NK-92 treated with Interleukin-12 subunit alpha and Interleukin-12 subunit beta, amount 100 ng/mL, for 24 hours (cell line): ENCODE data around the gene RAD51B.

Source experiments
- DNase-seq: peaks from one replicate; lab custom pipeline; 2025; lab: John Stamatoyannopoulos, UW

RAD51B gene

DNA sequence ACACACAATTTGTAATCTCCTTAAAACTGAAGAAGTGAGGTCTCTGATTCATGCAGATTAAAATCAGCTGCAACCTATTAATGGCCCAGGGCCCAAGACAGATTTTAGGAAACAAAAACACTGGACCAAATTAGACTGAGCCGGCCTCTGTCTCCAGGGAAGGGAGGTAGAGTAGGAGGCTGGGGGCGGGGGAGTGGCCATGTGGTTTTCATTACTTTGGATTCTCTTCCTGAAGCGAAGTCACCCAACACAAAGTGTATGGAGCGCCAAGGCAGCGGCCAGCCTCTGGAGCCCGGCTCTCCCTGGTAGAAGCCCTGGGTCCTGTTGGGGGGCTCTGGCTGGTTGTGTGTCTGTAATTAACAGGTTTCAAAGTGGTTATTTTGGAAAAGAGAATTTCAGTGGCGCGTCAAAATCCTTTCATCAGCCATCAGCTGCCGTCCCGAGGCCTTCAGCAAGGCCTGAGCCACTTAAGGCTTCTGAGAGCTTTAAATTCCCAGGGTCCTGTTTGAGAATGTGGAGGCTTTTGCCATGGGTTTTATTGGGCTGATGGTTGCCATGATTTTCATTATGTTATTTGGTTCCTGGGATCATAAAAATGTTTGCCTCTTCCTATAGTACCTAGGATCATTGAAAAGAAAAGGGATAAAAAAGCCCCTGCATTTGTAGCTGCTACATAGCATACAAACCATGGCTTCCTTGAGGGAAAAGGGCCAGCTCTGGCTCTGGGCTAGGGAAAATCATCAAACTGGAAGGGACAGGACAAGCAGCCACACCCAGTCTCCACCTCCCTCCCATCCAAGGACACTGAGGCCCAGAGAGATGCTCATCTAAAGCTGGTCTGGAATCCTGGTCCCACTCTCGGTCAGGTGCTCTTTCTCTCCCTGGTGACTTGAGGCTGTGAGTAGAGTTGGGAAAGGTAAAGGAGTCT, 690.9 kb downstream of the RAD51B start:
- DNase-seq, result no peak

DNA sequence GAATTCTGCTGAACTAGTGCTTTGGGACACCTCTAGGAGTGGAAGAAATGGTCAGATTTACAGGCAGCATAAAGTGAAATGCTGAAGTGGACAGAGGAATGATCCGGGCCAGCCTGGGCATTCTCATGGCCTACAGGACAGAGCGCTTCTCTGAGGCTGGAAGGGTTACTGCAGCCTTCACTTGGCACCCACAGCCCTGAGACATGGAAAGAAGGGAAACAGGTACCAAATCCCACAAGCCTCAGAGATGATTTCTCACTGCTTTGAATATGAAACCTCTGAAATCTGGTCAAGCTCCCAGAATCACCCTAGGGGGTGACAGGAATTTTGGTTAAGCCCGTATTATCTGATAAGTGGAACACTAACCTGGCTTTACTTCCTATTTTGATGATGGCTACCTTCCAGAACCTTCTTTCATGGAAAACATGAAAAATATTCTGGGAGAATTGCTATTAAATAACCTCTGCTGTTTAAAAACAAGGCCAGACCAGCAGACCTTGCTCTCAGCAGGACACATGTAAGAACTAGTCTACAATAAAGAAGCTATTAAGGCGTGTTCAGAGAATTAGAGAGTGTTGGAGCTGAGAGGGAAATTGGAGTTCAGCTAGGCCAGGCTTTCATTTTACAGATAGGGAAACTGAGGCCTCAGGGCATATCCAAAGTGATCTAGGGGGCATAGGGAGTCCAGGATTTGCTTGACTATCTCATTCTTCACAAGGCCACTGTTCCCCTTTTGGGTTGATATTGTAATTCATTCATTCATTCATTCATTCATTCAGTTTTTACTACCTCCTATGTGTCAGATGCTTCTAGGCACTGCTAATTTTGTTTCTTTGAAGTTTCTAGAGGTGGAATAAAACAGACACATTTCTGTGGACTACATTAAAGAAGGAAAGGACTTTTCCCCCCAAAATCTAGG, 691.8 kb downstream of the RAD51B start:
- no peak for DNase-seq

DNA sequence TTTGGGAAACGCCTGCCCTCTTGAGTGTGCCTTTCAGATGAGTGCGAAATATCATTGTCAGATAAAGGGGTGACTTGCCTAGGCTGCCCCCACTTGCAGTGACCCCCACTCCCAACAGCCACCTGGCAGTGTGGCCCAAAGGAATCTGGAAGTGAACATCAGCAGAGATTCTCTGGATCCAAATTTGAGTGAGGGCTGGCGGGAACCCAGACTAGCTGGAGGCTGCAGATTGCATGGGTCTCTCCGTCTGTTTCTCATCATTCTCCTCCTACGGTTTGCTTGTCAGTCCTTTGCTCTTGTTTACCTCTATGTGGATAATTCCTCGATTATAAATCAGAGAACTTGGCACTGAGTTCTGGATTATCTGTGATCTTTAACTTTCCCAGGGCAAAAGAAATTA, 692.5 kb downstream of the RAD51B start:
- no peak for DNase-seq

DNA sequence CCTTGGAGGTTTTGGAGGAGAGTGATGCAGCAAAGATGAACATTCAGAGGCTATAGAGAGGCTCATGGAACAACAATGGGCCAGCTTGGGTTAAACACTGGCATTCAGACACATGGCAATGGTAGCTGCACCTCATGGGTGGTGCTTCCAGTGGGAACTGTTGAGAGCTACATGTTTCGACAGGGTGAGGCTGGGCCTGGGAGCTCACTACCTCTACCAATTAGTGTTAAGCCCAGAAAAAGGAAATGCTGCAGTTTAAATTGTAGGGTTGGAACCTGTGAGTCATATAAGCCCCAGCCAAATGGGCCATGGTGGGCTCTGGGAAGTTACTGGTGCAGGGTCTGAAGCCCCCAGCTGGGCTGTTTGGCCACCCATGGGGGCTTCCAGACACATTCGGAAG, 693.6 kb downstream of the RAD51B start:
- no peak for DNase-seq

DNA sequence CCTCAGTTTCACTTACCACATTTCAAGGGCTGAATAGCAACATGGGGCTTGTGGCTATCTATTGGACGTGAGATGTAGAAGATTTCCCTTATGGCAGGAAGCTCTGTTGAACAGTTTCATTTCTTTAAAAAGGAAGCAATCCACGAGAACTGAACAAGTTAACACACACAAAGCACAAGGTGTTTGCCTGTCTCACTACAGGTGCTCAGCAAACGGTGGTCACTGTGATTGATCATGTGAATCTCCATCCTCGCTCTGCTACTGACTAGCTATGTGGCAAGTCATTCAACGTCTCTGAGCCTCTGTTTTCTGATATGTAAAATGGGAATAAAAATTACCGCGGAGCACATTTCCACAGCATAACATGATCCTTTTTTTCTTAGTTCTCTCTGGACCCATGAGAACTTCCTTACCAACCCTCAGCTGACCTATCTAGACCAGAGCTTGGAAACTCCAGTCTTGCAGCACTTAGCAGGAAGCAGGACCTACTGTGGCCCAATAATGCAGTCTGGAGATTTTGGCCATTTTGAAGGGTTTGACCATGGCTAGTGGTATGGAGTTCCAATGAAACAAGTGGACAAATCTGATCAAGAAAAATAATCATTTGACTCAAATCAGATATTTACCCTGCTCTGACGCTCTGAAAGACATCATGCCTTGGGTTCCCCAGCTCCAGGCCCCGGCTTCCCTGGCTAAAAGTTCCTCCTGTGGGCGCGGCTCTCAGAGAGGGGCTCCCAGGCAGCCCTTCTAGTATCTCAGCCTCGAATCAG, 694.4 kb downstream of the RAD51B start:
- DNase-seq, result no peak

DNA sequence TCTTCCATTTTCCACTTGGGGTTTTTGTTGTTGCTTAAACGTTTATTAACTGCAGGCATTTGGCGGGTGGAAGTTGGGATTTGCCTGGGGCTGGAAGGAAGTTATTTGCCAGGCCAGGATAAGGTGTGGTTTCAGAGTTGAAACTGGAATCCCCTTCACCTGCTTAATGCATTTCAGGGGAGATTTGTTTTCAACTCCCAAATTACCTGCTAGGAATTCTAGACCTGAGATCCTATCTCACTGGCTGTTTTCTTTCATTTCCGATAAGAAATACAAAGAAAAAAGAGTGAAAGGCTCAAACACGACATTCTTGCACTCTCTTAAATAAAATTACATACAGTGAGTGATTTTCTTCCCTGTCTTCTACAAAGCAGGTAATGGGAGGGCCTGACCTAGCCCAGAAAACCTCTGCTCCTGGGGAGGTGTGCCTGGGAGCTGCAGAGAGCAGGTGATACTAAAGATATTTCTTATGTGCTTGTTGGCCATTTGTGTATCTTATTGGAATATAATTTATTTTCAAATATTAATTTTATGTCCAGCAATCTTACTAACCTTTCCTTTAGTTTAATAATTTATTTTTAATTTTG, 695.1 kb downstream of the RAD51B start:
- DNase-seq, result no peak

DNA sequence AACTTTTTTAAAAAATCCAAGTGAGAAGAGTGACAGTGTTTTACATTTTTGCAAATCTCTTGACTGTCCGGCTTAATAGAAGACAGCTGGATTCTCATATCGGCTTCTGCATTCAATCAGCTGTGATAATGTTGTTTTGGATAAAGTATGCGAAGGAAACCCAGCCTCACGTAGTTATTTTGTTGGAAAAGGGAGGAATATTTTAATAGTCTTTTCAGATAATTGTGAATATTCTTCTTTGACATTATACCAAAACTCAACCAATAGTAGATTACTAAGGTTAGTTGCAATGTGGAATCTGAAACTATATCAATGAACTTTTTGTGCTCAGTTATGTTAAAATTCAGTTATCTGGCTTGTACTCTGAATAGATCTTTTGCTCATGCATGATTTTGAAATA, 696.8 kb downstream of the RAD51B start:
- DNase-seq, result no peak

DNA sequence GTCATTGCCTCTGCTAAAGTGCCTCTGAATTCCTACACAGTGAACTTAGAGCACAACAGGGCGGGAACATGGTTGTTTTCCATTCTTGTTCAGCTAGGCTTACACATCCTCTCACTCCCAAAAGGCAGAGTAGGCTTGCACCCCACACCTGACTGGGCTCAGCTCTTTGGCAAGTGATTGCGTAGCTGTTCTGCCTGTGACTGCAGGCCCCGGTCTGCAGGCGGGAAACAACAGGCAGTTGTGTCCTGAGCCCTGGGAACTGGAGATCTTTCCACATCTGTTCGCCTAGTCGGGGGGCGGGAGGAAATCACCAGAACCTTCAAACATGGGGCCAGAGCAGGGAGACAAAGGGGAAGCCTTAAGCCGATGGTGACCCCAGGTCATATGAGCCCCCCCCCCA, 698.6 kb downstream of the RAD51B start:
- no peak for DNase-seq

DNA sequence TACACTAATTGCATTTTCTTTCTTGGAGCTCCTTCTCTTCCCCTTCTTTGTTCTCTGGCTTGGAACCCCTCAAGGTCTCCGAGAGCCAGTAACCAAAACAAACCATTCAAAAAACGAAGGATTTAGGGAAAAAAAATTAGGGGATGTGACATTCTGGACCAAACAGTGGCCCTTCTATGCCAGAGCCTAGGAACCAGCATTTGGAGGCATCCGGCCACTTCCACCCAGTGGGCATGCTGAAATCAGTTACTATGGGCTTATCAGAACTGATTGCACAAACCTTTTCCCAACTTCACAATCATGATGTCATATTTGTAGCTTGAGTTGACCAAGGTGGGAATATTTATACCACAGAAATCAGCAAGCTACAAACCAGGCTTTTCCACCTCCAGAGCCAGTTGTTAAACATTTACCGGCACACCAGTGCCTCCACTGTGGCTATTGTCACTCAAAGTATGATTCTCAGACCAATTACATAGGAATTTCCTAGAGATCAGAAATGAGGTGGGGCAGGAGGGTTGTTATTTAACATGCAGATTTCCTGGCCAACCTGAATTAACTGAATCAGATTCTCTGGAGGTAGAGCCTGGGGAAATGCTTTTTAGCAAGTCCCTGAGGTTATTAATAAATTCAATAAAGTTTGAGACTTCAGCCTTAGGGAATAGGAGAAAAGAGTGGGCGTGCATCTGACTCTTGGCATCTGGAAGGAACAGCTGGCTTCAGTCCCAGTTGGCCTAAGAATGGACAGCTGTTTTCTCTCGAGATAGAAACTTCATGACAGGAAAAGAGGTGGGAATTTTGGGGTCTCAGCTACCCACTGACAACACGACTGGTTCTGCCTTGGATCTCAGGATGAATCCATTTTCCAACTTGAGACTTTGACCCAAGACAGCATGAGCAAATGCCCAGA, 699.4 kb downstream of the RAD51B start:
- DNase-seq, result no peak

DNA sequence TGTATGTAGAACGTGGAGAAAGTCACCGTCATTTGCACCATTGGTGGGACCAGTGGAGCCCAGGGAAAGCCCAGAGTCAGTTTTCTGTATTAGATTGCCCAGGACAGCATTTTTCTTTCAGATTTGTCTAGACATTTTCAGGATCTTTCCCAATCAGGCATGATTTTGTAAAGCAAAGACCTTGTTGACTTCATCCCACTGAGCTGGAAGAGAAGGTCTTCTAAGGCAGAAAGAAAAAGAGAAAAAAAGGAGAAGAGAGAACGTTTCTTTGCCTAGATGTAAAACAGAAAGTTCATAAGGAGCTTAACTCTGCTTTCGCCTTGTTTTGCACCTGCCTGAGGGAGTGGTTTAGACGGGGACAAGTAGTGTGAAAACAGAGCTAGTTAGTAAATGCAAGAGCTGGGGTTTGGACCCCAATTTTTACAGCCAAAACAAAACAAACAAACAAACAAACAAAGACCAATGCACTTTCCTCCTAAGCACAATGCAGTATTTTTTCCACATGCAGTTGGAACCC, 700.1 kb downstream of the RAD51B start:
- DNase-seq, result no peak

DNA sequence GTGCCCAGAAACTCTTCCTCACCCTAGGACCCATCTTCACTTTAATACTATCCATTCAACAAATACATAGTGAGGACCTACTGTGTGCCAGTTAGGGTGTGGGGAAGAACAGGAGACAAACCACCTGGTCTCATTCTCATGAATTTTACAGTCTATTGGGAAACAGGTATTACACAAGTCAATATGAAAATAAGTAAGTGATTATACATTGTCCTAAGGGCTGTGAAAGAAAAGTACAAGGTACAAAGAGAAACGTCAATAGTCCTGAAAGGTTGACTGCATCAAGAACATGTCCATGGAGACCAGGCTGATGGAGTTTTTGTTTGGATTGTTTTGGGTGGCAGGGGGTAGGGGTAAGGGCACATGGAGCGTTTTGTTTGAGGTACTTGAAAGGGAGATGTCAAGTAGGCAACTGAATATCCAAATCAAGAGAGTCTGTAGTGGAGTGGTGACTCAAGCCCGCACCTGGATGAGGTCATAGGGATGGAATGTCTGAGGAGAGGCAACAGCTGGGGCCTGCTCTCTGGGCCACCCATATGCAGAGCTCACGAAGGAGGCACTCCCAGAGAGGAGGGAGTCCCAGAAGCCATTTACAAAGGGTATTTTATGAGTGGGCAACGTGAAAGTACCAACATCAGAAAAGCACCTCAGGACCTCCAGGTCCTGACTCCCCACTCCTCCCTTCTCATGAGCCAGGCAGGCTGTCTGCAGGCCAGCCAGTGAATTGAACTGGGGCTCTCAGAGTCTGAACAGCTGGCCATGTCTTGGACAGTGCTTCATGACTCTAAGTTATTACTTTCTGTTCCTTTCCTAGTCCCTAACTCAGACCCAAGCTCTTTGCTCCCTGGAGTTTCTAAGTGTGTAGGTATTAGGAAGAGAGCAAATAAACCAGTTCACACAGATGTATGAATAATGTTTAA, 701.3 kb downstream of the RAD51B start:
- DNase-seq, result no peak

DNA sequence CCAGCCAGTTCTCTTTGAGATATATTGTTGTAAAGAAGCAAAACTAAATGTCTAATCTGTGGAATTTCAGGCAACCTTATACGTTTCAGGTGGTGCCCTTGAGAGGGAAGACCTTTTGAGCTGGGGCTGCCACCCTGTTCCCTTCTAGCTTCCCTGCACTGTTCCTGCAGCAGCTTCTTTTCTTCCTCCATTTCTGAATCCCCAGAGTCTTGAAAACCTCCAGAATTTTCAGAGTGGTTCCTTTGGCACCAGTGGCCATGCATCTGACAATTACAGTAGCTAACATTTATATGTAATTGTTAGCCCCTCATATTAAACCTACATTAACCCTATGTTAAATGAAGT, 702.0 kb downstream of the RAD51B start:
- no peak for DNase-seq

DNA sequence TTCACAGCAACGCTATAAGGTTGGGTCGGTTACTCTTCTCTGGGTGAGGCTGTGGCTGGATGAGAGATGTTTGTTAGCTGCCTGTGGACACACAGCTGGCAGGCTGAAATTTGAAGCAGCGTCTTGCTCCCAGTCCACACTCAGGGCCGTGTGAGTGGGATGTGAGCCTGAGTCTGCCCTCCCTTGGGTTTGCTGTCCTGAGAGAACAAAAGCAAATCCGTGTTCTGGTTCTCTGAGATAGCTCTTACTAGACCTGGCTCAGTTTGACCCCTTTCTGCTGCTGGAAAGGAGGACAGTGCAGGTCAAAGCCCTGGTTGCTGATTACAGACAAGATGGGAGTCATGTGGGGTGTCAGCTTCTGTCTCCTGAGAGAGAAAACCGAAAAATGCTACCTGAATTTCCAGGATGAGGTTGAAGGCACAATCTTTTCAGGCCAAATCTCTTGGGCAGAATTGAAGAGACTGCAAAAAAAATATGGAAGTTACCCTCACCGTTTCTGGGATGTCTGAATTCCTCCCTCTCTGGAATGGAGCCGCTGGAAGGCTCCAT, 702.5 kb downstream of the RAD51B start:
- no peak for DNase-seq

DNA sequence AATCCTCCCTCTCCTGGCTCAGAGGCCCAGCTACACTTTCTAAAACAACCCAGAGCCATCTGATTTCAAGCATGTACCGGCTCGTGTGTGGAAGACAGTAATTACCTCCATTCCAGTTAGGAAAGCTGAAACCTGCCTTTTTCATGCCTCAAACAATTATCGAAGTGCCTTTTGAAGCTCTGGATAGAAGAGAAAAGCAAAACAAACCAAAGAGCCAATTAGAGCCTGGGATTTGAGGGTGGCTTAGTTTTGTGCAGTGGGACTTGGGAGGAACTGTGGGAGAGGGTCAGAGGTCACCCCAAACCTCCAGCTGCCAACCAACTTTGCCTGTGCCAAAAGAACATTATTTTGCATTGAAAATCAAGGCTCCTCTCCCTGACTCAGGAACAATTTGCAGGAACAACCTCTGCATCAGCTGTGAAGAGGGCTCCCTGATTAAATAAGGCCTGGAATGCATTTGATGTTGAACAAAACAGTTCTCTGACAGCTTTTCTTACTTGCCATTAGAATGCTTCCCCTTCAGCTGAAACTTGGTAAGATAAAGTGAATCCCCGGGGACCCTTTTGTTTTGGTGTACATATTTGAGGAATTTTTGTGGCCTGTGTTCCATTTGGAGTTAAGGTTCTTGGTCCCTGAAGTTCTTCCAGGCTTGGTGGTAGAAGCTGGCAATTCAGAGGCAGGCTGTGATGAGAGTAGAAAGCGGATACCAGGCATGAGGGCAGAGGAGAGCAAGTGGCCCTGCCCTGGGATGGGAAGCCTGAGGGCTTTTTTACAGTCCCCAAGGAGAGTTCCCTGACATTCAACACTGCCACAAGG, 703.1 kb downstream of the RAD51B start:
- DNase-seq, result no peak

DNA sequence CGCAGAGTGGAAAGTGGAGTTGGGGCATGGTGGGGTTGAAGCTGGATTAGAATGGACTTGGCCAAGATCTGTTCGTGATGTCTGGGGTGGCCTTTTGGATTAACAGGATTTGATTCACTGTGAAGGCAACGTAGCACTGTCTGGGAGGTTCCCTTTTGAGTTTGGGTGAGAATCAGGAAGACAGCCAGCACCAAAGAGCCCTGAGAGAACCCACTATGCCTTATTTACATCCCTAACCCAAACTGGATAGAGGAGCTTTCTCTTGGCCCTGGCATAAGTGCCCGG, 703.7 kb downstream of the RAD51B start:
- no peak for DNase-seq

DNA sequence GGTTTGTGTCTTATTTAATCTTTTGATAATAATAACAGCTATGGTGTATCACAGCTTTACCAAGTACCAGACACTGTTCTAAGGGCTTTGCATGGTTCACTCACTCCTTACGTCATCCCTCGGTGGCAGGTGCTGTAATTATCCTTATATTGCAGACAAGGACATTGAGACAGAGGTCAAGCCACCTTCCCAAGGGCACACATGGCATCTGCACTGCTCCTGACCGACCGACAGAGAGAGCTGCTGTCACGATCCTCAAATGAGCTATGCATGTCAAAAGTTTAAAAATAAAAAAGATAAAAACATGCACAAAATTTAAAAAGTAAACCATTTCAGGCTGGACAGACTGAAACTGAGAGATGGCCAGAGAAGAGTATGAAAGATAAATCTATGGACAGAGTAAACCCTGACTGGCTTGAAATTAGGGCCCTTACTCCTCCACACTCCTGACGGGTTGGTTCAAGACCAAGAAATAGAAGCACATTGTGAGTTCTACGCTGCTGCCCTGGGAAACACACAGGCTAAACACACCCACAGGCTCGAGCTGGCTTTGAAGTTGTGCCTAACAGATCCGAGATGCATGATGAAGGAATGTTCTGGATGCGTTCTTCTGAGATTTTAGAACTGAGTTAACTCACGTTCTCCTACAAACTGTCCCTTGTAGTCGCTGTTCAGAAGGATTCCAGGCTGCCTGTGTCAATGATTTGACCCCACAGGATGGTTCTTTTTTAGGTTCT, 704.6 kb downstream of the RAD51B start:
- no peak for DNase-seq

DNA sequence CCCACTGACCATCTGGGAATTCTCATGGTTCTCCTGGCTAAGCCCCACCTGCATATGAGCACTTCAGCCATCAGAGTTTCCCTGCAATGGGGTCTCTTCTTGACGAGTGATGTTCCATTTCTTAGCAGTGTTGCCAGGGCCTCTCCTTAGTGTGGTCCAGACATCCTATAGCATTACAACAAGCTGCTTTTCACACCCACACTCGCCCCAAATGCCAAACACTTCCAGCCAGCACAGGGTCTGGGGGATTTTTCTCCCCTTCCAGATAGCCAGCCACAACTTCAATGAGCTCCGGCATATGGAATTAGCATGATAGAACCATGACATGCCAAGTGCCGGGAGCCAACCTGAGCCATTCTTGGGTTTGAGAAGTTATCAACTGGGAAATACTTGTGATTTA, 705.9 kb downstream of the RAD51B start:
- DNase-seq, result no peak
